ENCODE measurements around the gene USP21.
A peak's percentile ranks its signal among the peaks of the same experiment; 100 is the strongest.

Gene USP21

GRCh38 chr1:161201836-161202712 is 42.8 kb downstream of the USP21 start, which contains the start of gene NDUFS2:
Gene NDUFS2, plus strand, starts transcription at chr1:161202367. Its CDS starts 19 bp downstream, at chr1:161202386.
- H3K9ac ChIP-seq, result peak within 1 kb of the TSS; percentile 72
- H3K79me2 ChIP-seq, result peaks cover 11% of the 10 kb centered on the region
- peaks cover 4% of the 10 kb centered on the region for H3K4me1 ChIP-seq
- TF ChIP-seq CTCF (IDR thresholded peaks at IDR 0.05), result no peak
- peak within 1 kb of the TSS; percentile 90 for H3K4me2 ChIP-seq (ENCODE audit: low read length)
- H2AFZ ChIP-seq, result peak within 1 kb of the TSS; percentile 97
- H3K36me3 ChIP-seq (ENCODE audit: control insufficient read depth, insufficient read depth, low read length), result no peaks in the 10 kb centered on the region
- peak within 1 kb of the TSS; percentile 98 for H3K27ac ChIP-seq
- peak within 1 kb of the TSS; percentile 99 for H3K4me3 ChIP-seq (ENCODE audit: low read depth, low read length)
- H3K27me3 ChIP-seq (ENCODE audit: control insufficient read depth, insufficient read depth, low read length), result no peaks in the 10 kb centered on the region
- no peaks in the 10 kb centered on the region for H3K9me3 ChIP-seq (ENCODE audit: control insufficient read depth, low read length)

GRCh38 chr1:161206411-161207140 is 47.3 kb downstream of the USP21 start:
- peak overlapping the region; percentile 85 for H3K27ac ChIP-seq
- no peak overlapping the region for H2AFZ ChIP-seq
- no peak overlapping the region for H3K4me3 ChIP-seq (ENCODE audit: low read depth, low read length)
- H3K36me3 ChIP-seq (ENCODE audit: control insufficient read depth, insufficient read depth, low read length), result no peaks in the 10 kb centered on the region
- peaks cover 11% of the 10 kb centered on the region for H3K79me2 ChIP-seq
- no peaks in the 10 kb centered on the region for H3K27me3 ChIP-seq (ENCODE audit: control insufficient read depth, insufficient read depth, low read length)
- no peak overlapping the region for H3K9ac ChIP-seq
- TF ChIP-seq CTCF (IDR thresholded peaks at IDR 0.05), result no peak
- no peaks in the 10 kb centered on the region for H3K9me3 ChIP-seq (ENCODE audit: control insufficient read depth, low read length)
- H3K4me2 ChIP-seq (ENCODE audit: low read length), result no peak overlapping the region
- peaks cover 4% of the 10 kb centered on the region for H3K4me1 ChIP-seq

- Histone ChIP-seq H3K36me3 (ENCODE audit: control insufficient read depth, insufficient read depth, low read length) (no peaks in the 10 kb centered on the region), H3K9me3 (ENCODE audit: control insufficient read depth, low read length) (no peaks in the 10 kb centered on the region), H3K4me1 (peaks cover 2% of the 10 kb centered on the region), H3K79me2 (peaks cover 11% of the 10 kb centered on the region), H3K4me2 (ENCODE audit: low read length) (no peak overlapping the region), H2AFZ (no peak overlapping the region), H3K27me3 (ENCODE audit: control insufficient read depth, insufficient read depth, low read length) (no peaks in the 10 kb centered on the region), H3K4me3 (ENCODE audit: low read depth, low read length) (no peak overlapping the region), H3K9ac (no peak overlapping the region), H3K27ac (peak overlapping the region; percentile 85)
- no peak for TF ChIP-seq CTCF (IDR thresholded peaks at IDR 0.05)
These were observed 47.9 kb downstream of the USP21 start for GRCh38 chr1:161207173-161207572.

- H3K27ac ChIP-seq, result no peak overlapping the region
- H3K79me2 ChIP-seq, result no peaks in the 10 kb centered on the region
- H3K4me2 ChIP-seq (ENCODE audit: low read length), result peak overlapping the region; percentile 15
- H3K4me3 ChIP-seq (ENCODE audit: low read depth, low read length), result peak overlapping the region; percentile 15
- no peaks in the 10 kb centered on the region for H3K4me1 ChIP-seq
- no peaks in the 10 kb centered on the region for H3K27me3 ChIP-seq (ENCODE audit: control insufficient read depth, insufficient read depth, low read length)
- TF ChIP-seq CTCF (IDR thresholded peaks at IDR 0.05), result peak; percentile 76
- no peak overlapping the region for H3K9ac ChIP-seq
- no peaks in the 10 kb centered on the region for H3K36me3 ChIP-seq (ENCODE audit: control insufficient read depth, insufficient read depth, low read length)
- no peaks in the 10 kb centered on the region for H3K9me3 ChIP-seq (ENCODE audit: control insufficient read depth, low read length)
- no peak overlapping the region for H2AFZ ChIP-seq
These were observed 50.6 kb downstream of the USP21 start for GRCh38 chr1:161209790-161210409.

Data from parathyroid adenoma (tissue), 2 donors.